Activated naive CD4-positive, alpha-beta T cell treated with anti-CD3 and anti-CD28 coated beads, Interleukin-2, amount 50 U/mL, for 24 hours (primary cell): ENCODE results near the gene PNCK.

Source experiments
- H3K27ac Mint-ChIP-seq: one replicate; pipeline ENCODE4 v1.8.0; 2021; ENCODE audit warnings: mild to moderate bottlenecking, mixed read lengths
- H3K27me3 Mint-ChIP-seq: one replicate; pipeline ENCODE4 v1.8.0; 2021; ENCODE audit warnings: mixed read lengths
- H3K36me3 Mint-ChIP-seq: one replicate; pipeline ENCODE4 v1.8.0; 2021; ENCODE audit warnings: mixed read lengths
- H3K4me1 Mint-ChIP-seq: one replicate; pipeline ENCODE4 v1.8.0; 2021; ENCODE audit warnings: mixed read lengths
- H3K4me3 Mint-ChIP-seq: one replicate; pipeline ENCODE4 v1.8.0; 2021; ENCODE audit warnings: mild to moderate bottlenecking, mixed read lengths
- H3K9me3 Mint-ChIP-seq: one replicate; pipeline ENCODE4 v1.8.0; 2021; ENCODE audit warnings: mixed read lengths

The PNCK gene

GRCh38 chrX:153643431-153644351, 29.9 kb downstream of the PNCK start:
- H3K9me3 Mint-ChIP-seq = no peaks in the 10 kb centered on the region
- no peaks in the 10 kb centered on the region for H3K36me3 Mint-ChIP-seq
- no peak overlapping the region for H3K27ac Mint-ChIP-seq
- H3K4me3 Mint-ChIP-seq = no peak overlapping the region
- peaks cover 7% of the 10 kb centered on the region for H3K4me1 Mint-ChIP-seq
- peaks cover 16% of the 10 kb centered on the region for H3K27me3 Mint-ChIP-seq

- Mint-ChIP-seq H3K36me3 (no peaks in the 10 kb centered on the region), H3K27ac (no peak overlapping the region), H3K9me3 (no peaks in the 10 kb centered on the region), H3K27me3 (peaks cover 16% of the 10 kb centered on the region), H3K4me1 (peaks cover 7% of the 10 kb centered on the region), H3K4me3 (peak overlapping the region; percentile 39)
Observed at GRCh38 chrX:153642655-153643430, 30.8 kb downstream of the PNCK start.

GRCh38 chrX:153642051-153642654, 31.5 kb downstream of the PNCK start:
- peaks cover 7% of the 10 kb centered on the region for H3K4me1 Mint-ChIP-seq
- no peak overlapping the region for H3K4me3 Mint-ChIP-seq
- H3K27ac Mint-ChIP-seq = no peak overlapping the region
- H3K27me3 Mint-ChIP-seq = peaks cover 16% of the 10 kb centered on the region
- H3K9me3 Mint-ChIP-seq = no peaks in the 10 kb centered on the region
- H3K36me3 Mint-ChIP-seq = no peaks in the 10 kb centered on the region

GRCh38 chrX:153641627-153642026, 32.0 kb downstream of the PNCK start:
- Mint-ChIP-seq H3K27me3 (peaks cover 16% of the 10 kb centered on the region), H3K27ac (no peak overlapping the region), H3K36me3 (no peaks in the 10 kb centered on the region), H3K4me3 (peak overlapping the region; percentile 52), H3K9me3 (no peaks in the 10 kb centered on the region), H3K4me1 (peaks cover 7% of the 10 kb centered on the region)

GRCh38 chrX:153640736-153641575, 32.7 kb downstream of the PNCK start:
- H3K4me3 Mint-ChIP-seq = no peak overlapping the region
- H3K4me1 Mint-ChIP-seq = peaks cover 7% of the 10 kb centered on the region
- H3K27me3 Mint-ChIP-seq = peaks cover 13% of the 10 kb centered on the region
- no peaks in the 10 kb centered on the region for H3K36me3 Mint-ChIP-seq
- no peaks in the 10 kb centered on the region for H3K9me3 Mint-ChIP-seq
- no peak overlapping the region for H3K27ac Mint-ChIP-seq

GRCh38 chrX:153640045-153640686, 33.4 kb downstream of the PNCK start:
- Mint-ChIP-seq H3K27me3 (peaks cover 13% of the 10 kb centered on the region), H3K27ac (no peak overlapping the region), H3K9me3 (no peaks in the 10 kb centered on the region)

GRCh38 chrX:153639177-153640044, 34.2 kb downstream of the PNCK start:
- H3K27me3 Mint-ChIP-seq = peaks cover 10% of the 10 kb centered on the region
- no peaks in the 10 kb centered on the region for H3K9me3 Mint-ChIP-seq
- no peaks in the 10 kb centered on the region for H3K36me3 Mint-ChIP-seq
- H3K4me3 Mint-ChIP-seq = no peak overlapping the region
- peaks cover 7% of the 10 kb centered on the region for H3K4me1 Mint-ChIP-seq
- no peak overlapping the region for H3K27ac Mint-ChIP-seq

More at GRCh38 chrX:153640045-153640686, 33.4 kb downstream of the PNCK start:
- Mint-ChIP-seq H3K36me3 (no peaks in the 10 kb centered on the region), H3K4me3 (no peak overlapping the region), H3K4me1 (peaks cover 7% of the 10 kb centered on the region)

GRCh38 chrX:153638436-153639176, 35.0 kb downstream of the PNCK start:
- H3K27me3 Mint-ChIP-seq = peaks cover 10% of the 10 kb centered on the region
- no peaks in the 10 kb centered on the region for H3K36me3 Mint-ChIP-seq
- H3K27ac Mint-ChIP-seq = no peak overlapping the region
- no peaks in the 10 kb centered on the region for H3K9me3 Mint-ChIP-seq
- H3K4me3 Mint-ChIP-seq = no peak overlapping the region
- peaks cover 7% of the 10 kb centered on the region for H3K4me1 Mint-ChIP-seq

GRCh38 chrX:153638041-153638371, 35.6 kb downstream of the PNCK start:
- no peak overlapping the region for H3K4me3 Mint-ChIP-seq
- peaks cover 7% of the 10 kb centered on the region for H3K4me1 Mint-ChIP-seq
- H3K9me3 Mint-ChIP-seq = no peaks in the 10 kb centered on the region
- no peak overlapping the region for H3K27ac Mint-ChIP-seq
- peaks cover 9% of the 10 kb centered on the region for H3K27me3 Mint-ChIP-seq
- H3K36me3 Mint-ChIP-seq = no peaks in the 10 kb centered on the region

GRCh38 chrX:153637121-153638040, 36.2 kb downstream of the PNCK start:
- no peak overlapping the region for H3K27ac Mint-ChIP-seq
- H3K4me3 Mint-ChIP-seq = no peak overlapping the region
- H3K27me3 Mint-ChIP-seq = peaks cover 6% of the 10 kb centered on the region
- peaks cover 3% of the 10 kb centered on the region for H3K4me1 Mint-ChIP-seq
- no peaks in the 10 kb centered on the region for H3K36me3 Mint-ChIP-seq
- no peaks in the 10 kb centered on the region for H3K9me3 Mint-ChIP-seq

- no peak overlapping the region for H3K27ac Mint-ChIP-seq
- no peaks in the 10 kb centered on the region for H3K36me3 Mint-ChIP-seq
- no peak overlapping the region for H3K4me3 Mint-ChIP-seq
- no peaks in the 10 kb centered on the region for H3K9me3 Mint-ChIP-seq
- peaks cover 3% of the 10 kb centered on the region for H3K4me1 Mint-ChIP-seq
- peaks cover 6% of the 10 kb centered on the region for H3K27me3 Mint-ChIP-seq
Observed at GRCh38 chrX:153636716-153637115, 36.9 kb downstream of the PNCK start.

- H3K4me3 Mint-ChIP-seq = no peak overlapping the region
- no peaks in the 10 kb centered on the region for H3K36me3 Mint-ChIP-seq
- H3K27me3 Mint-ChIP-seq = peaks cover 3% of the 10 kb centered on the region
- H3K9me3 Mint-ChIP-seq = no peaks in the 10 kb centered on the region
- no peaks in the 10 kb centered on the region for H3K4me1 Mint-ChIP-seq
- H3K27ac Mint-ChIP-seq = no peak overlapping the region
Observed at GRCh38 chrX:153635788-153636668, 37.6 kb downstream of the PNCK start.
